Pancreas (tissue), 10 donors: ENCODE results near the gene LYRM9. TPM values are rescaled to one million over a fixed set of nuclear protein-coding genes. Genes with fewer than 3 reads are reported as not detected.

ENCODE experiments used
- ATAC-seq, 4 donors: fragments of 200-7000 bp; cut with Tn5 transposase; one replicate each; pipeline versions ENCODE4 v1.8.0 to v1.9.1; 2020; ENCODE audit warnings: mild to moderate bottlenecking in 4 of 4, moderate library complexity in 4 of 4
- DNase-seq, 6 donors: peaks; one replicate each; pipeline ENCODE4 v3.0.0-alpha.2; 2020
- FAIRE-seq: peaks from 2 replicates; lab custom pipeline; 2012; peaks lifted over from hg19 to GRCh38; lab: Jason Lieb, UNC
- H3K27ac ChIP-seq, 4 donors: fragments of 200-600 bp; sonication (generic); 1 replicate in 3 of 4; 2 replicates in 1 of 4; pipeline versions ENCODE4 v1.5.0 to v1.8.0; 2020
- H3K27me3 ChIP-seq, 4 donors: fragments of 200-600 bp; one replicate each; pipeline ENCODE4 v1.8.0; 2021
- H3K36me3 ChIP-seq, 3 donors: fragments of 200-600 bp; sonication (generic) in 1 of 3; one replicate each; pipeline versions ENCODE4 v1.5.0 to v1.8.0; 2020 to 2021
- H3K4me1 ChIP-seq, 3 donors: fragments of 200-600 bp; one replicate each; pipeline ENCODE4 v1.8.0; 2021
- H3K4me3 ChIP-seq, 4 donors: fragments of 200-600 bp; sonication (generic) in 2 of 4; one replicate each; pipeline versions ENCODE4 v1.5.0 to v1.8.0; 2020 to 2021
- H3K9me3 ChIP-seq, 4 donors: fragments of 200-600 bp; one replicate each; pipeline ENCODE4 v1.8.0; 2021
- WGBS, 2 donors: extraction: QIAGEN DNeasy Blood & Tissue Kit; methylation state at CpG; one replicate each; pipeline ENCODE4 v1.1.7; 2013; 5-methylcytosine and 5-hydroxymethylcytosine counted together
- intact Hi-C, 3 donors: fragments of 100-400 bp; cut with DNase I; formaldehyde crosslinking; loops; one replicate each; pipeline versions ENCODE4 v1.11.1 to v1.14.2; 2022
- polyA plus RNA-seq, 2 donors: library from polyadenylated mRNA; stranded (reverse); fragments of 200-250 nt; gene quantifications; one replicate each; pipeline ENCODE4 v1.2.3, GENCODE V29; 2013
- total RNA-seq, 6 donors: library from RNA; stranded (reverse); fragmentation: NEBNext Ultra II Directional in 4 of 6; extraction: Animal tissue kit (Norgen Biotek cat#: 25700) in 4 of 6; gene quantifications; one replicate each; pipeline versions ENCODE4 v1.2.1 to v1.2.4, GENCODE V29; 2021 to 2023
- TF ChIP-seq, protein P1 (sequence below), 4 donors: fragments of 200-600 bp; sonication (generic) in 3 of 4; IDR thresholded peaks; one replicate each; pipeline versions ENCODE4 v1.5.0 to v1.8.0; 2021; ENCODE audit warnings: antibody characterized with exemption in 4 of 4
- donor health status: healthy with polysubstance abuse.
- donor health status: DM: no; HTN: no; CAD: no; lungs with moderate emphysema.
- donor health status: DM: no; HTN: no; CAD: no.
- donor health status: control.
- donor health status: control.
- donor health status: Bipolar disorder and iron deficiency.
- donor health status: DM: yes; HTN: yes; CAD: no.
- donor health status: DM: no; HTN: no; CAD: no.
- donor health status: DM: no; HTN: no; CAD: no.
- donor health status: DM: yes; HTN: yes; CAD: no.

LYRM9 gene
- total RNA-seq: 10 to 100 TPM in 2 of 6 donors, 1 to 10 TPM in 4; 4.8 to 11.1 (median 8.4) TPM
- polyA plus RNA-seq: 10 to 100 TPM; 15.3 to 17.7 TPM

GRCh38 chr17:27892866-27893769, at the start of gene LYRM9:
TSS of gene LYRM9 (minus strand) at chr17:27893365. CDS start at chr17:27882694, 10,671 bp downstream.
- Histone ChIP-seq H3K27me3 (no peaks in the 10 kb centered on the region), H3K36me3 (no peaks in the 10 kb centered on the region), H3K27ac (peak within 1 kb of the TSS; percentile 76 to 90 (median 82)), H3K4me1 (peaks cover 10 to 22% (median 15%) of the 10 kb centered on the region in 3 donors), H3K4me3 (peak within 1 kb of the TSS; percentile 56 to 80 (median 62)), H3K9me3 (no peaks in the 10 kb centered on the region)
- intact Hi-C loops: loop anchor here in 2 of 3 donors (10.0 kb wide), 2 partner anchors 132 to 352 kb away; no protein-coding TSS in a partner anchor
- FAIRE-seq (no peak), ATAC-seq (peak; percentile 92 to 98 (median 98)), DNase-seq (peak; percentile 86 to 100 (median 94))
- TF ChIP-seq, protein P1, sequence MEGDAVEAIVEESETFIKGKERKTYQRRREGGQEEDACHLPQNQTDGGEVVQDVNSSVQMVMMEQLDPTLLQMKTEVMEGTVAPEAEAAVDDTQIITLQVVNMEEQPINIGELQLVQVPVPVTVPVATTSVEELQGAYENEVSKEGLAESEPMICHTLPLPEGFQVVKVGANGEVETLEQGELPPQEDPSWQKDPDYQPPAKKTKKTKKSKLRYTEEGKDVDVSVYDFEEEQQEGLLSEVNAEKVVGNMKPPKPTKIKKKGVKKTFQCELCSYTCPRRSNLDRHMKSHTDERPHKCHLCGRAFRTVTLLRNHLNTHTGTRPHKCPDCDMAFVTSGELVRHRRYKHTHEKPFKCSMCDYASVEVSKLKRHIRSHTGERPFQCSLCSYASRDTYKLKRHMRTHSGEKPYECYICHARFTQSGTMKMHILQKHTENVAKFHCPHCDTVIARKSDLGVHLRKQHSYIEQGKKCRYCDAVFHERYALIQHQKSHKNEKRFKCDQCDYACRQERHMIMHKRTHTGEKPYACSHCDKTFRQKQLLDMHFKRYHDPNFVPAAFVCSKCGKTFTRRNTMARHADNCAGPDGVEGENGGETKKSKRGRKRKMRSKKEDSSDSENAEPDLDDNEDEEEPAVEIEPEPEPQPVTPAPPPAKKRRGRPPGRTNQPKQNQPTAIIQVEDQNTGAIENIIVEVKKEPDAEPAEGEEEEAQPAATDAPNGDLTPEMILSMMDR (IDR thresholded peaks at IDR 0.05): peak; percentile 83 to 94 (median 89)
- whole genome bisulfite sequencing, 2 donors: 1% methylated on average over 41 to 75 of the region's 75 CpGs

GRCh38 chr17:27940503-27941428, 47.6 kb upstream of the LYRM9 start:
- H3K4me3 ChIP-seq: no peak overlapping the region
- no peak overlapping the region for H3K27ac ChIP-seq
- no peak for FAIRE-seq
- H3K36me3 ChIP-seq: no peaks in the 10 kb centered on the region
- DNase-seq: peak in 2 of 6 donors; percentile 29
- TF ChIP-seq, protein P1 (IDR thresholded peaks at IDR 0.05): no peak
- intact Hi-C loops: loop anchor here in 1 of 3 donors (10.0 kb wide), 1 partner anchor 74 kb away; no protein-coding TSS in a partner anchor
- no peaks in the 10 kb centered on the region for H3K9me3 ChIP-seq
- H3K27me3 ChIP-seq: no peaks in the 10 kb centered on the region
- no peaks in the 10 kb centered on the region for H3K4me1 ChIP-seq
- ATAC-seq: peak; percentile 43 to 80 (median 68)
- 49 to 54% methylated on average over 13 of the region's 13 CpGs for WGBS, 2 donors

DNA sequence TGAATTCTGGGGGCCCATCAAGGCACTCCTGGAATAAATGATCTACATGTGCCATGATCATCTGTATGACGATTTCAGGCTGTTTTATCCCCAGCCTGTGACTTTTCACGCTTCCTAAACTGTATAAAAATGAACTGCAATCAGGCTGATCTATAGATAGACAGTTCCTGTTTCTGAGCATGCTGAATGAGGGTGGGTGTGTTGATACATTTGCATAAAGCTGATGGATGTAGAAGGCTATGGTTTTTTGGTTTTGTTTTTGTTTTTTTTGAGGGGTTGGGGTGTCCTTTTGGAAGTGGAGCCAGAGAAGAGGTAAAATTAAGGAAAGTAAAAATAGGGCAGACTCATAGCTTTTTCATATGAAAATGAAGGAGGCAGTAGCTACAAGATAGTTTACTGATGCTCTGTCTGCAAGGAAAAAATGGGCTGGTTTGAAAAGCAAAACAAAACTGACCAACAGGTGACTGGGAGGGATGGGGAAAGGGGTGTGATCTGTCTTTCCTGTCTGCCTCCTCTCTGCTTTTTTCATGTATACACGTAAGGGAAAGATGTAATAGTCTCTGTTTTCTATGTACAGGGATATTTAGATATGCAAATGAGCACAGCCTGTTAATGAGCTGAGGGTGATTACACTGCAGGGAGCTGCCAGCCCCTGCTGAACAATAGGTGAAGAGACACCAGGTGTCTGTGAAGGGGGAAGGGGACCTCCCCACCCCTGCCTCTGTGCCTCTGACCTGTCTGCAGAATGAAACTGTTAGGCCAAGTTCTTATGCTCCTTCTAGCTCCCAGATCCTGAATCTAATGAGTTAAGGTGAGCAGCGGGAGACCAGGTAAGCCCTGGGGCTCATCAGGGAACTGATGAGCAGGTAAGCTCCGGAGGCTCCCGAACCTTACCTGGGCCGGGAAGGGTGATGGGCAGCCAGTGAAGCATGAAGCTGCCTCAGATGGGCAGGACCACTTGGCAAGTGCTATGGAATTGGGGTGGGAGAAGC, 46.6 kb upstream of the LYRM9 start:
- H3K9me3 ChIP-seq: no peaks in the 10 kb centered on the region
- no peaks in the 10 kb centered on the region for H3K27me3 ChIP-seq
- intact Hi-C loops: loop anchor here in 1 of 3 donors (10.0 kb wide), 1 partner anchor 75 kb away; no protein-coding TSS in a partner anchor
- DNase-seq (no peak), FAIRE-seq (no peak), ATAC-seq (no peak)
- H3K36me3 ChIP-seq: no peaks in the 10 kb centered on the region
- no peak overlapping the region for H3K27ac ChIP-seq
- H3K4me1 ChIP-seq: no peaks in the 10 kb centered on the region
- H3K4me3 ChIP-seq: no peak overlapping the region
- 77 to 79% methylated on average over 7 of the region's 7 CpGs for WGBS, 2 donors
- TF ChIP-seq, protein P1 (IDR thresholded peaks at IDR 0.05): no peak

DNA sequence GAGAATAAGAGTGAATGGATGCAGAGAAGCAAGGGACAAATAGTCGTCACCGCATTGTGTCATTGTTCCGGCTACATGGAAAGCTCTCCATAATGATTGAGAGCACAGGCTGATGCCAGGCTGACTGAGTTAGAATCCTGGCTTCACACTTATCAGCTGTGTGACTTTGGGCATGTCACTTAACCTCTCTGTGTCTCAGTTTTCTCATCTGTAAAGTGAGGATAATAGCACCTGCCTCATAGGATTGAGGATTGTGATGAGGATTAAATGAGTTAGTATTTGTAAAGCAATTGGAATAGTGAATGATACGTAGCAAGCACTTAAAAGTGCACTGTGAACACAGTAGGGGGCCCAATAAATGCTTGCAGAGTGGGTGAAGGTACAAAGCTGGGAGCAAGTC, 45.7 kb upstream of the LYRM9 start:
- no peaks in the 10 kb centered on the region for H3K27me3 ChIP-seq
- no peaks in the 10 kb centered on the region for H3K36me3 ChIP-seq
- no peak overlapping the region for H3K4me3 ChIP-seq
- FAIRE-seq: no peak
- H3K9me3 ChIP-seq: no peaks in the 10 kb centered on the region
- ATAC-seq: no peak
- DNase-seq: no peak
- WGBS, 2 donors: 90 to 91% methylated on average over 4 of the region's 4 CpGs
- intact Hi-C loops: no loop called here
- H3K27ac ChIP-seq: no peak overlapping the region
- TF ChIP-seq, protein P1 (IDR thresholded peaks at IDR 0.05): no peak
- H3K4me1 ChIP-seq: no peaks in the 10 kb centered on the region
